ENCODE data around the gene LIN9.

Gene LIN9

GRCh38 chr1:226308166-226308722 lies 720 bp downstream of the LIN9 start:
- peak overlapping the region; percentile 94 for H3K27ac ChIP-seq
- TF ChIP-seq CTCF (conservative IDR thresholded peaks at IDR 0.05) (no peak), ZFX (IDR thresholded peaks at IDR 0.05) (no peak)

GRCh38 chr1:226306425-226306824 lies 2.5 kb downstream of the LIN9 start:
- no peak overlapping the region for H3K27ac ChIP-seq
- TF ChIP-seq ZFX (IDR thresholded peaks at IDR 0.05), result no peak
- TF ChIP-seq CTCF (conservative IDR thresholded peaks at IDR 0.05), result no peak

- no peak overlapping the region for H3K27ac ChIP-seq
- no peak for TF ChIP-seq CTCF (conservative IDR thresholded peaks at IDR 0.05)
- no peak for TF ChIP-seq ZFX (IDR thresholded peaks at IDR 0.05)
Measured at GRCh38 chr1:226305184-226305583, 3.8 kb downstream of the LIN9 start.

GRCh38 chr1:226304291-226304955 lies 4.5 kb downstream of the LIN9 start:
- no peak overlapping the region for H3K27ac ChIP-seq
- TF ChIP-seq CTCF (conservative IDR thresholded peaks at IDR 0.05) (no peak), ZFX (IDR thresholded peaks at IDR 0.05) (no peak)

GRCh38 chr1:226302731-226303130 lies 6.2 kb downstream of the LIN9 start:
- H3K27ac ChIP-seq, result no peak overlapping the region
- TF ChIP-seq ZFX (IDR thresholded peaks at IDR 0.05), result no peak

GRCh38 chr1:226296911-226297310 lies 12.1 kb downstream of the LIN9 start:
- H3K27ac ChIP-seq, result no peak overlapping the region
- no peak for TF ChIP-seq ZFX (IDR thresholded peaks at IDR 0.05)
- no peak for TF ChIP-seq CTCF (conservative IDR thresholded peaks at IDR 0.05)

- TF ChIP-seq ZFX (IDR thresholded peaks at IDR 0.05) (no peak), CTCF (conservative IDR thresholded peaks at IDR 0.05) (no peak)
- no peak overlapping the region for H3K27ac ChIP-seq
Measured at GRCh38 chr1:226293553-226293920, 15.4 kb downstream of the LIN9 start.
